ENCODE data around the gene SP3.

DNA sequence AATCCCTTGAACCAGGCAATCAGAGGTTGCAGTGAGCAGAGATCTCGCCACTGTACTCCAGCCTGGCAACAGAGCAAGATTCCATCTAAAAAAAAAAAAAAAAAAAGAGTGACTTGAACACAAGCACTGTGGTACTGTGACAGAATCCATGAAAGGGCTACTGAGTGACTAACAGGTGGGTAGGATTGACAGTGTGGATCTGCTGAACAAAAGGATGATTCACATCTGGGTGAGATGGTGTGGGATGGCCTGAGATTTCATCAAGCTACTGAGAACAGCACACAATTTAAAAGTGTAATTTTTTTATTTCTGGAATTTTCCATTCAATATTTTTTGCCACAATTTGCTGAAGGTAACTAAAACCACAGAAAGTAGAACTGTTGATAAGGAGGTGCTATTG lies 13.3 kb upstream of the SP3 start:
- TF ChIP-seq, protein P1, sequence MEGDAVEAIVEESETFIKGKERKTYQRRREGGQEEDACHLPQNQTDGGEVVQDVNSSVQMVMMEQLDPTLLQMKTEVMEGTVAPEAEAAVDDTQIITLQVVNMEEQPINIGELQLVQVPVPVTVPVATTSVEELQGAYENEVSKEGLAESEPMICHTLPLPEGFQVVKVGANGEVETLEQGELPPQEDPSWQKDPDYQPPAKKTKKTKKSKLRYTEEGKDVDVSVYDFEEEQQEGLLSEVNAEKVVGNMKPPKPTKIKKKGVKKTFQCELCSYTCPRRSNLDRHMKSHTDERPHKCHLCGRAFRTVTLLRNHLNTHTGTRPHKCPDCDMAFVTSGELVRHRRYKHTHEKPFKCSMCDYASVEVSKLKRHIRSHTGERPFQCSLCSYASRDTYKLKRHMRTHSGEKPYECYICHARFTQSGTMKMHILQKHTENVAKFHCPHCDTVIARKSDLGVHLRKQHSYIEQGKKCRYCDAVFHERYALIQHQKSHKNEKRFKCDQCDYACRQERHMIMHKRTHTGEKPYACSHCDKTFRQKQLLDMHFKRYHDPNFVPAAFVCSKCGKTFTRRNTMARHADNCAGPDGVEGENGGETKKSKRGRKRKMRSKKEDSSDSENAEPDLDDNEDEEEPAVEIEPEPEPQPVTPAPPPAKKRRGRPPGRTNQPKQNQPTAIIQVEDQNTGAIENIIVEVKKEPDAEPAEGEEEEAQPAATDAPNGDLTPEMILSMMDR (conservative IDR thresholded peaks at IDR 0.05 in 1 of 2, IDR thresholded peaks at IDR 0.05 in 1 of 2; ENCODE audit: extremely low read depth in 1 of 2, insufficient read depth in 1 of 2, low read depth in 1 of 2, low read length in 2 of 2) = no peak
- TF ChIP-seq EZH2 (IDR thresholded peaks at IDR 0.05; ENCODE audit: borderline replicate concordance, low read length) = no peak

Measured in mammary epithelial cell (primary cell).